Measurements from ENCODE around the gene ALCAM.

GRCh38 chr3:105345156-105345555 is 21.6 kb upstream of the ALCAM start:
- TF ChIP-seq SUZ12 (IDR thresholded peaks at IDR 0.05; ENCODE audit: extremely low read depth, insufficient read depth, insufficient read length) (no peak), ZNF274 (IDR thresholded peaks at IDR 0.05; ENCODE audit: low read depth, low read length) (no peak), YY1 (IDR thresholded peaks at IDR 0.05; ENCODE audit: insufficient read depth, insufficient read length) (no peak)

Data from NT2/D1 (cell line).